Mammary epithelial cell (primary cell): Measurements from ENCODE around the gene CENPO.

Source experiments
- EZH2 ChIP-seq: IDR thresholded peaks from 2 replicates; pipeline ENCODE4 v1.6.1; 2012; ENCODE audit warnings: low read length, inconsistent platforms, borderline replicate concordance
- TF ChIP-seq, protein P1 (sequence below), 2 donors: IDR thresholded peaks in 1 of 2; conservative IDR thresholded peaks in 1 of 2; 2 replicates each; pipeline ENCODE4 v1.5.1; 2011 to 2012; ENCODE audit warnings: inconsistent platforms in 2 of 2, low read length in 2 of 2, mild to moderate bottlenecking in 2 of 2, control low read depth in 1 of 2, low read depth in 1 of 2; ENCODE audit not compliant: insufficient read depth in 1 of 2; ENCODE audit errors: extremely low read depth in 1 of 2

DNA sequence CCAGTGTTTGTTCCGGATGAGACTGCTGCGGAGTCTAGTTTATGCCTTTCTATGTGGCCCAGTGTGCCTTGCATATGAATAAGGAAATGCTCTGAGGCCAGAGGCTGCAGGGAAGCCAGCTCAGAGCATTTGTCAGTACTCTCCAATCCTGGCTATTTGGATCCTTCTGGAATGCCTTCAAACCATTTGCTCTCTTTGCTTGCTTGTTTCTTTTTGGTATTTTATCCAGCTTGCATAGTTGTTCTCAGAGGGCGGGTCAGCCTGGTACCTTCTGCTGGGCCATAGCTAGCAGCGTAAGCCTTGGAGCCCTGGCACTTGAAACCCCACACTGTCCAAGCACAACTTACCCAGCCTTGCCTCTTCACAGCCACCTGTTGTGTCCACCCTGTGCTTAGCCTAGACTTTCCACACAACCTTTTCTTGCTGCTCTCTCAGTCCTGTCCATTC, 20.5 kb downstream of the CENPO start:
- TF ChIP-seq, protein P1, sequence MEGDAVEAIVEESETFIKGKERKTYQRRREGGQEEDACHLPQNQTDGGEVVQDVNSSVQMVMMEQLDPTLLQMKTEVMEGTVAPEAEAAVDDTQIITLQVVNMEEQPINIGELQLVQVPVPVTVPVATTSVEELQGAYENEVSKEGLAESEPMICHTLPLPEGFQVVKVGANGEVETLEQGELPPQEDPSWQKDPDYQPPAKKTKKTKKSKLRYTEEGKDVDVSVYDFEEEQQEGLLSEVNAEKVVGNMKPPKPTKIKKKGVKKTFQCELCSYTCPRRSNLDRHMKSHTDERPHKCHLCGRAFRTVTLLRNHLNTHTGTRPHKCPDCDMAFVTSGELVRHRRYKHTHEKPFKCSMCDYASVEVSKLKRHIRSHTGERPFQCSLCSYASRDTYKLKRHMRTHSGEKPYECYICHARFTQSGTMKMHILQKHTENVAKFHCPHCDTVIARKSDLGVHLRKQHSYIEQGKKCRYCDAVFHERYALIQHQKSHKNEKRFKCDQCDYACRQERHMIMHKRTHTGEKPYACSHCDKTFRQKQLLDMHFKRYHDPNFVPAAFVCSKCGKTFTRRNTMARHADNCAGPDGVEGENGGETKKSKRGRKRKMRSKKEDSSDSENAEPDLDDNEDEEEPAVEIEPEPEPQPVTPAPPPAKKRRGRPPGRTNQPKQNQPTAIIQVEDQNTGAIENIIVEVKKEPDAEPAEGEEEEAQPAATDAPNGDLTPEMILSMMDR (conservative IDR thresholded peaks at IDR 0.05 in 1 of 2, IDR thresholded peaks at IDR 0.05 in 1 of 2; ENCODE audit: extremely low read depth in 1 of 2, insufficient read depth in 1 of 2, low read depth in 1 of 2, low read length in 2 of 2): no peak
- no peak for TF ChIP-seq EZH2
